ENCODE data around the gene TEX264. TPM values are rescaled to one million over a fixed set of nuclear protein-coding genes. Genes with fewer than 3 reads are reported as not detected.
"Not testable (repeated sequence)": the region's sequence is repeated elsewhere in the genome, so short reads cannot be mapped to it uniquely, and the experiment has no call there.

Gene TEX264
- total RNA-seq, 2 donors from 2014 or later = 27.3 to 50.9 TPM

DNA sequence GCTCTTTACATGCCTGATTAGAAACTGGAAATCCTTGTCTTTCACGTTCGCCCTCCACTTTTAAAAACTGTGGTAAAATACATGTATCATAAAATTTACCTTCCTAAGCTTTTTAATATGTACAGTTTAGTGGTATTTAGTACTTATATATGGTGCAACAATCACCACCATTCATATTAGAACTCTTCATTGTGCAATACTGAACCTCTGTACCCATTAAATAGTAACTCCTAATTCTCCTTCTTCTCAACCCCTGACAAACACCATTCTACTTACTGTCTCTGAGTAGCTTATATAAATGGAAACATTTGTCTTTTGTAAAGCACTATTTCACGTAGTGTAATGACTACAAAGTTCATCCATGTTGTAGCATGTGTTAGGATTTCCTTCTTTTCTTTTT lies 64.0 kb downstream of the TEX264 start:
- ATAC-seq (ENCODE audit: insufficient number of reproducible peaks, low FRiP score, low read depth) = no peak
- Histone ChIP-seq H3K9me3 (no peaks in the 10 kb centered on the region), H3K27ac (no peak overlapping the region), H3K36me3 (no peaks in the 10 kb centered on the region), H3K4me1 (ENCODE audit: control insufficient read depth in 1 of 2, low read depth in 2 of 2) (no peaks in the 10 kb centered on the region), H3K4me3 (no peak overlapping the region), H3K27me3 (replicated peaks; ENCODE audit: insufficient read depth) (no peaks in the 10 kb centered on the region)
- no peak for TF ChIP-seq CTCF (IDR thresholded peaks at IDR 0.05)
- DNase-seq (ENCODE audit: low spot score) = no peak

- ATAC-seq (ENCODE audit: insufficient number of reproducible peaks, low FRiP score, low read depth) (no peak), DNase-seq (ENCODE audit: low spot score) (no peak)
- TF ChIP-seq CTCF (IDR thresholded peaks at IDR 0.05) = no peak
- Histone ChIP-seq H3K27me3 (replicated peaks; ENCODE audit: insufficient read depth) (no peaks in the 10 kb centered on the region), H3K4me1 (ENCODE audit: control insufficient read depth in 1 of 2, low read depth in 2 of 2) (no peaks in the 10 kb centered on the region), H3K4me3 (no peak overlapping the region), H3K36me3 (no peaks in the 10 kb centered on the region), H3K27ac (no peak overlapping the region), H3K9me3 (no peaks in the 10 kb centered on the region)
These were observed 64.9 kb downstream of the TEX264 start for GRCh38 chr3:51735950-51736349.

DNA sequence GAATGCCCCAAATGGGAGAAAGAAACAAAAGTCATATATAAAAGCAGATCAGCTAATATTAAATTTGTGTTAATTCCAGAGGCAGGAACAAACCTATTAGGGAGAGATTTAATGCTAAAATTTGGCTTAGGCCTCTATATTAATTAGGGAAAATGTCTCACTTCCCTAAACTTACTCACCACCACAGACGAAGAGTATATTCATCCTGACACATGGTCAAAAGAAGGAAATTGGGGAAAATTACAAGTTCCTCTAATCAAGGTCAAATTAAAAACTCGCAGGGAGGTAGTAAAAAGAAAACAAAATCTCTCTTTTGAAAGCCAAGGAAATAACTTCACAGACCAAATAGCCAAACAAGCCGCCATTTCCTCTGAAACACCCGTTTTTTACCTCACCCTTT lies 68.1 kb downstream of the TEX264 start:
- ATAC-seq (ENCODE audit: insufficient number of reproducible peaks, low FRiP score, low read depth) = no peak
- H3K27ac ChIP-seq = no peak overlapping the region
- H3K36me3 ChIP-seq = no peaks in the 10 kb centered on the region
- no peaks in the 10 kb centered on the region for H3K4me1 ChIP-seq (ENCODE audit: control insufficient read depth in 1 of 2, low read depth in 2 of 2)
- no peak overlapping the region for H3K4me3 ChIP-seq
- H3K9me3 ChIP-seq = no peaks in the 10 kb centered on the region
- TF ChIP-seq CTCF (IDR thresholded peaks at IDR 0.05) = no peak
- DNase-seq (ENCODE audit: low spot score) = no peak
- no peaks in the 10 kb centered on the region for H3K27me3 ChIP-seq (replicated peaks; ENCODE audit: insufficient read depth)

DNA sequence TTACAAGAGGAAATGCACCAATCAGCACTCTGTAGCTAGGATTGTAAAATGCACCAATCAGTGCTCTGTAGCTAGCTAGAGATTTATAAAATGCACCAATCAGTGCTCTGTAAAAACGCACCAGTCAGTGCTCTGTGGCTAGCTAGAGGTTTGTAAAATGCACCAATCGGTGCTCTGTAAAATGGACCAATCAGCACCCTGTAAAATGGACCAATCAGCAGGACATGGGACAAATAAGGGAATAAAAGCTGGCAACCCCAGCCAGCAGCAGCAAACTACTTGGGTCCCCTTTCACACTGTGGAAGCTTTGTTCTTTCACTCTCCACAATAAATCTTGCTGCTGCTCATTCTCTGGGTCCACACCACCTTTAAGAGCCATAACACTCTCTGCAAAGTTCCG lies 71.3 kb downstream of the TEX264 start:
- not testable (repeated sequence) for H3K27ac ChIP-seq; H3K36me3 ChIP-seq; DNase-seq (ENCODE audit: low spot score); H3K4me1 ChIP-seq (ENCODE audit: control insufficient read depth in 1 of 2, low read depth in 2 of 2); H3K4me3 ChIP-seq; H3K27me3 ChIP-seq (replicated peaks; ENCODE audit: insufficient read depth); ATAC-seq (ENCODE audit: insufficient number of reproducible peaks, low FRiP score, low read depth); H3K9me3 ChIP-seq

GRCh38 chr3:51742978-51743377 lies 71.9 kb downstream of the TEX264 start:
- not testable (repeated sequence) for H3K4me3 ChIP-seq; H3K27ac ChIP-seq; H3K9me3 ChIP-seq; DNase-seq (ENCODE audit: low spot score); H3K36me3 ChIP-seq; H3K4me1 ChIP-seq (ENCODE audit: control insufficient read depth in 1 of 2, low read depth in 2 of 2); H3K27me3 ChIP-seq (replicated peaks; ENCODE audit: insufficient read depth); ATAC-seq (ENCODE audit: insufficient number of reproducible peaks, low FRiP score, low read depth)

DNA sequence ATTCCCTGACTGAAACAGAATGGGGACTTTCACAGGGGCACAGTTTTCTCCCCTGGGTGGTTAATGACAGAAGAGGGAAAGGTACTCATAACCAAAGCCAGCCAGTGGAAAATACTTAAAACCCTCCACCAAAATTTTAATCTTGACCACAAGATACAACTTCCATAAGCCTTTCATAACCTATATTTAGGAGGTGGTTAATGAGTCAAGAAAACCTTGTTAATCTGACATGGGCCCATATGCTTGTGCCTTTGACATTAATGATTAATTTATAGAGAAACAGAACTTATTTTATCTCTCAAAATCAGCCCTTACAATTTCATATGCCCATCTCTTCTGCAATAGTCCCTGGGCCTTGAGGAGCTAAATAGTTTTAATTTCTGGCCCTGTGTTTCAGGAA lies 76.8 kb downstream of the TEX264 start:
- DNase-seq (ENCODE audit: low spot score) = no peak
- no peaks in the 10 kb centered on the region for H3K27me3 ChIP-seq (replicated peaks; ENCODE audit: insufficient read depth)
- H3K9me3 ChIP-seq = no peaks in the 10 kb centered on the region
- H3K4me3 ChIP-seq = no peak overlapping the region
- no peaks in the 10 kb centered on the region for H3K36me3 ChIP-seq
- ATAC-seq (ENCODE audit: insufficient number of reproducible peaks, low FRiP score, low read depth) = no peak
- no peak overlapping the region for H3K27ac ChIP-seq
- no peaks in the 10 kb centered on the region for H3K4me1 ChIP-seq (ENCODE audit: control insufficient read depth in 1 of 2, low read depth in 2 of 2)
- TF ChIP-seq CTCF (IDR thresholded peaks at IDR 0.05) = no peak

Data from thoracic aorta (tissue), 2 donors.